ENCODE results near the gene TLL2. TPM values are rescaled to one million over a fixed set of nuclear protein-coding genes. Genes with fewer than 3 reads are reported as not detected.

Gene TLL2
- polyA plus RNA-seq, 3 donors, result not detected

DNA sequence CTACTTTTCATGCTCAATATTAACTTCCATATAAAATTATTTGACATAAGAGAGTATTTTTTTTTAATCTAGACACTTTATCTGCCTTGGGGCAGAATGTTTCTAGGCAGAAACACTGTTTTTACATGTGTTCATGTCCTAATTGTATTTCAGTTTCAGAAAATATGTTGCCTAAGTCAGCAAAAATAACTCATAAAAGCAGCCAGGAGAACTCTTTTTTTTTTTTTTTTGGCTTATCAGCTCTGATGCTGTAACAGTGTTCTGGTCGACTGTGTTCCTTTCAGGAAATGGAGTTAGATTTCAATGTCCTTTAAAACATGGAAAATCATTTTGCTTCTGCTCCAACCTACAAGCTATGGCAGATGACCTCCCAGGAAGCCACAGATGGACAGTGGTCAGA lies 91.7 kb downstream of the TLL2 start:
- TF ChIP-seq, protein P1, sequence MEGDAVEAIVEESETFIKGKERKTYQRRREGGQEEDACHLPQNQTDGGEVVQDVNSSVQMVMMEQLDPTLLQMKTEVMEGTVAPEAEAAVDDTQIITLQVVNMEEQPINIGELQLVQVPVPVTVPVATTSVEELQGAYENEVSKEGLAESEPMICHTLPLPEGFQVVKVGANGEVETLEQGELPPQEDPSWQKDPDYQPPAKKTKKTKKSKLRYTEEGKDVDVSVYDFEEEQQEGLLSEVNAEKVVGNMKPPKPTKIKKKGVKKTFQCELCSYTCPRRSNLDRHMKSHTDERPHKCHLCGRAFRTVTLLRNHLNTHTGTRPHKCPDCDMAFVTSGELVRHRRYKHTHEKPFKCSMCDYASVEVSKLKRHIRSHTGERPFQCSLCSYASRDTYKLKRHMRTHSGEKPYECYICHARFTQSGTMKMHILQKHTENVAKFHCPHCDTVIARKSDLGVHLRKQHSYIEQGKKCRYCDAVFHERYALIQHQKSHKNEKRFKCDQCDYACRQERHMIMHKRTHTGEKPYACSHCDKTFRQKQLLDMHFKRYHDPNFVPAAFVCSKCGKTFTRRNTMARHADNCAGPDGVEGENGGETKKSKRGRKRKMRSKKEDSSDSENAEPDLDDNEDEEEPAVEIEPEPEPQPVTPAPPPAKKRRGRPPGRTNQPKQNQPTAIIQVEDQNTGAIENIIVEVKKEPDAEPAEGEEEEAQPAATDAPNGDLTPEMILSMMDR (IDR thresholded peaks at IDR 0.05), result no peak
- intact Hi-C loops (cut with micrococcal nuclease), result no loop called here
- H3K27me3 Mint-ChIP-seq (ENCODE audit: low read depth in 3 of 3), result peaks cover 7 to 16% (median 10%) of the 10 kb centered on the region in 3 donors
- no peaks in the 10 kb centered on the region for H3K9me3 ChIP-seq (replicated peaks in 1 of 2; ENCODE audit: control insufficient read depth in 1 of 2, insufficient read depth in 1 of 2, low read length in 2 of 2)
- H3K4me3 ChIP-seq (replicated peaks in 1 of 3; ENCODE audit: low read depth in 2 of 3, low read length in 3 of 3), result no peak overlapping the region
- DNase-seq, result no peak
- no peaks in the 10 kb centered on the region for H3K36me3 ChIP-seq (replicated peaks in 1 of 2; ENCODE audit: control insufficient read depth in 1 of 2, insufficient read depth in 2 of 2, low read length in 2 of 2)
- H3K4me2 ChIP-seq (replicated peaks; ENCODE audit: extremely low read depth, low read length, poor library complexity, severe bottlenecking), result no peak overlapping the region
- no CpG with 5 or more reads among the region's 1 CpG for WGBS (ENCODE audit: insufficient coverage)
- no peak overlapping the region for H3K27ac Mint-ChIP-seq
- H3K9ac ChIP-seq (ENCODE audit: insufficient read depth, low read length, poor library complexity, severe bottlenecking), result no peak overlapping the region
- H2AFZ ChIP-seq (ENCODE audit: insufficient read depth, low read depth, low read length, poor library complexity, severe bottlenecking), result peak overlapping the region; percentile 3
- no peaks in the 10 kb centered on the region for H4K20me1 ChIP-seq (ENCODE audit: insufficient read depth, low read length)
- H3K4me1 ChIP-seq (ENCODE audit: control insufficient read depth in 1 of 2, insufficient read depth in 2 of 2, low read length in 2 of 2), result peaks cover 10% of the 10 kb centered on the region in 2 donors
- H3K27me3 ChIP-seq (ENCODE audit: control insufficient read depth in 2 of 2, insufficient read depth in 2 of 2, low read length in 2 of 2), result peaks cover 0 to 2% of the 10 kb centered on the region in 2 donors
- no peaks in the 10 kb centered on the region for H3K36me3 Mint-ChIP-seq
- H3K4me3 Mint-ChIP-seq, result no peak overlapping the region
- no peak overlapping the region for H3K27ac ChIP-seq (ENCODE audit: low read depth in 1 of 2, low read length in 2 of 2)
- H3K79me2 ChIP-seq (ENCODE audit: insufficient read depth, low read length), result no peaks in the 10 kb centered on the region
- H3K9me3 Mint-ChIP-seq, result no peaks in the 10 kb centered on the region
- peaks cover 14% of the 10 kb centered on the region for H3K4me1 Mint-ChIP-seq

GRCh38 chr10:96420228-96421009 lies 93.3 kb downstream of the TLL2 start:
- H3K9me3 Mint-ChIP-seq, result no peaks in the 10 kb centered on the region
- TF ChIP-seq, protein P1 (IDR thresholded peaks at IDR 0.05), result no peak
- no peak overlapping the region for H3K4me3 ChIP-seq (replicated peaks in 1 of 3; ENCODE audit: low read depth in 2 of 3, low read length in 3 of 3)
- no peaks in the 10 kb centered on the region for H3K36me3 ChIP-seq (replicated peaks in 1 of 2; ENCODE audit: control insufficient read depth in 1 of 2, insufficient read depth in 2 of 2, low read length in 2 of 2)
- no peaks in the 10 kb centered on the region for H3K79me2 ChIP-seq (ENCODE audit: insufficient read depth, low read length)
- WGBS (ENCODE audit: insufficient coverage), result 97% methylated on average over 10 of the region's 15 CpGs
- no peak overlapping the region for H3K27ac ChIP-seq (ENCODE audit: low read depth in 1 of 2, low read length in 2 of 2)
- H2AFZ ChIP-seq (ENCODE audit: insufficient read depth, low read depth, low read length, poor library complexity, severe bottlenecking), result no peak overlapping the region
- H3K27me3 ChIP-seq (ENCODE audit: control insufficient read depth in 2 of 2, insufficient read depth in 2 of 2, low read length in 2 of 2), result no peaks in the 10 kb centered on the region
- H3K9ac ChIP-seq (ENCODE audit: insufficient read depth, low read length, poor library complexity, severe bottlenecking), result no peak overlapping the region
- intact Hi-C loops (cut with micrococcal nuclease), result no loop called here
- no peak overlapping the region for H3K27ac Mint-ChIP-seq
- H3K4me1 ChIP-seq (ENCODE audit: control insufficient read depth in 1 of 2, insufficient read depth in 2 of 2, low read length in 2 of 2), result peaks cover 24 to 26% of the 10 kb centered on the region in 2 donors
- H3K9me3 ChIP-seq (replicated peaks in 1 of 2; ENCODE audit: control insufficient read depth in 1 of 2, insufficient read depth in 1 of 2, low read length in 2 of 2), result no peaks in the 10 kb centered on the region
- H3K36me3 Mint-ChIP-seq, result no peaks in the 10 kb centered on the region
- no peak overlapping the region for H3K4me2 ChIP-seq (replicated peaks; ENCODE audit: extremely low read depth, low read length, poor library complexity, severe bottlenecking)
- H3K4me1 Mint-ChIP-seq, result peaks cover 14% of the 10 kb centered on the region
- no peak for DNase-seq
- H4K20me1 ChIP-seq (ENCODE audit: insufficient read depth, low read length), result no peaks in the 10 kb centered on the region
- H3K4me3 Mint-ChIP-seq, result no peak overlapping the region
- H3K27me3 Mint-ChIP-seq (ENCODE audit: low read depth in 3 of 3), result peaks cover 5 to 6% (median 5%) of the 10 kb centered on the region in 3 donors
